ENCODE measurements around the gene NEMP2. TPM values are rescaled to one million over a fixed set of nuclear protein-coding genes. Genes with fewer than 3 reads are reported as not detected.

Gene NEMP2
- total RNA-seq, 1 donor from 2014 or later = 15.0 TPM

DNA sequence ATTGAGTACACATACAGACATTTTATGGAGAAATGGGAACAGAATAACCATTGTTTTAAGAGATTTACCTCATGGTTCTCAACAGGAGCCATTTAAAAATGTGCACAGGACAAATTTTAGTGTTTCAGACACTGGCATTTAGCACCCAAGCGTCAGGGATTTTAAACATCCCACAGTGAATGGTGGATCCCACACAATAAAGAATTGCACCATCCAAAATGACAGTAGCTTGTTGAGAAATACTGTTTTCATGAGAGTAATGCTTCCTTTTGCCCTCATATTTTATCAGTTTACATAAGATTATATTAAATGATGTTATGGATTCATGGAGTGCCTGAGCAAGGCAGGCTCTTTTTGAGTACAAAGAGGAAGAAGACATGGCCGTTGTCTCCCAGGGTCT, 72.3 kb downstream of the NEMP2 start:
- DNase-seq (ENCODE audit: low read depth) = no peak
- TF ChIP-seq, protein P1, sequence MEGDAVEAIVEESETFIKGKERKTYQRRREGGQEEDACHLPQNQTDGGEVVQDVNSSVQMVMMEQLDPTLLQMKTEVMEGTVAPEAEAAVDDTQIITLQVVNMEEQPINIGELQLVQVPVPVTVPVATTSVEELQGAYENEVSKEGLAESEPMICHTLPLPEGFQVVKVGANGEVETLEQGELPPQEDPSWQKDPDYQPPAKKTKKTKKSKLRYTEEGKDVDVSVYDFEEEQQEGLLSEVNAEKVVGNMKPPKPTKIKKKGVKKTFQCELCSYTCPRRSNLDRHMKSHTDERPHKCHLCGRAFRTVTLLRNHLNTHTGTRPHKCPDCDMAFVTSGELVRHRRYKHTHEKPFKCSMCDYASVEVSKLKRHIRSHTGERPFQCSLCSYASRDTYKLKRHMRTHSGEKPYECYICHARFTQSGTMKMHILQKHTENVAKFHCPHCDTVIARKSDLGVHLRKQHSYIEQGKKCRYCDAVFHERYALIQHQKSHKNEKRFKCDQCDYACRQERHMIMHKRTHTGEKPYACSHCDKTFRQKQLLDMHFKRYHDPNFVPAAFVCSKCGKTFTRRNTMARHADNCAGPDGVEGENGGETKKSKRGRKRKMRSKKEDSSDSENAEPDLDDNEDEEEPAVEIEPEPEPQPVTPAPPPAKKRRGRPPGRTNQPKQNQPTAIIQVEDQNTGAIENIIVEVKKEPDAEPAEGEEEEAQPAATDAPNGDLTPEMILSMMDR (conservative IDR thresholded peaks at IDR 0.05; ENCODE audit: low read depth, low read length) = no peak
- H3K4me3 ChIP-seq (ENCODE audit: low read depth, low read length) = no peak overlapping the region

DNA sequence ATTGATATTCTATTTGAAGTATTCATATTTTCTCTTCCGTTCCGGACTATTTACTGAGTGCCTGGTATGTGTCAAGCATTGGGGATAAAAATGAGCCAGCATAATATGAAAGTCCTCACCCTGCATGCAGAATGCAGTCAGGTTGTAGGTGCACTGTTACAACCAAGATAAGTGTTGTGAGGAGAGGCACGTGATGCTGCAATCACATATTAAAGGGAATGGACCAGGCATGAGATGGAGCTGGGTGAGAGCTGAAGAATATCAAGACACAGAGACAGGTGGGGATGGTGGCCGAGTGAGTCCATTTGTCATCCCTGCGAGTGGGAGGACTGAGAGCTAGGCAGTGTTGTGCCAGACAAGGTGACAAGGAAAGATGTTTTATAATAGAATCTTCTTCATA, 74.0 kb downstream of the NEMP2 start:
- DNase-seq (ENCODE audit: low read depth) = no peak
- H3K4me3 ChIP-seq (ENCODE audit: low read depth, low read length) = no peak overlapping the region
- TF ChIP-seq, protein P1 (conservative IDR thresholded peaks at IDR 0.05; ENCODE audit: low read depth, low read length) = no peak

DNA sequence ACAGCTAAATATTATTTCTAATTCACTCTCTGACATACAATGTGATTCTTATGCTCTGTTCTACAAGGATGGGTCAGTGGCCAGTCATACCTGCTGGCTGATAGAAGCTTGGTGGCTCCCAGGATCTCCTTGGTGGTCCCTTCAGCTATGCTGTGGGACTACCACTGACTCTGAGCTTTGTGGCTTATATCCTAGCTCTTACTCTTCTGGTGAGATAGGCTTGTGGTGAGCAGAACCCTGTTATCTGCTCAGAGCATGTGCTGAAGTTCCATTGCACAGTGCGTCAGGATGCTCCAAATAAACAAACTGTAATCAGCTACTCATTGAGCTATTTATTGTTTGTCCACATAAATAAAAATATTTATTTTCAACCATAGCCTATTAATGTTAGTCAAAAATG, 74.6 kb downstream of the NEMP2 start:
- no peak overlapping the region for H3K4me3 ChIP-seq (ENCODE audit: low read depth, low read length)
- DNase-seq (ENCODE audit: low read depth) = no peak
- TF ChIP-seq, protein P1 (conservative IDR thresholded peaks at IDR 0.05; ENCODE audit: low read depth, low read length) = no peak

DNA sequence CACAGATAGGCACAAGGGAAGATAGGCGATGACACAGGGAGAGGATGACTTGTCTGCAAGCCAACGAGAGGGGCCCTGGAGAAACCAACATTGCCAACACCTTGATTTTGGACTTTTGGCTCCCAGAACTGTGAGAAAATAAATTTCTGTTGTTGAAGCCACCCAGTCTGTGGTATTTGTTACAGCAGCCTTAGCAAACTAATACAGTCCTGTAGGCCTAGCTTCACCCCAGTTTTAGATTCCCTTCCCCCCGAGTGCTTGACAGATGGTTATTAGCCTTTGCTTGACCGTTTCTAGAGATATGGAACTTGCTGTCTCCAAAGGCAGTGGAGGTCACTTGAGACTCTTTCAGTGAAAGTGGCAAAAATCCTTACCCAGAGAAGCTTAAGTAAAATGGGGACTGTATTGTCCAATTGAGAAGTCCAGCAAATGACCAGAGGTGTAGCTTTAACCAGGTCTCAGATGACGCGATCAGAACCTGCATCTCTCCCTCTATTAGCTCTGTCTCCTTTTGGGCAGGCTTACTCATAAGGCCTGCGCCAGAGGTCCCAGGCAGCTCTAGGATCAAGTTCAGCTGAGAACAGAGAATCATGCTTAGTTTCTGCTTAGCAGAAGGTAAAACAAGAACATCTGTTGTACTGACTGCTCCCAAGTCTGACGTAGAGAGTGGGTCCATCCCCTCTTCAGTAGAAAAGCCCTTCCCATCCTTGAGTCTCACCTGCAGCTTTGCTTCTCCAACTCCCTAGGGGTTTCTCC, 76.0 kb downstream of the NEMP2 start:
- DNase-seq (ENCODE audit: low read depth) = no peak
- TF ChIP-seq, protein P1 (conservative IDR thresholded peaks at IDR 0.05; ENCODE audit: low read depth, low read length) = no peak

DNA sequence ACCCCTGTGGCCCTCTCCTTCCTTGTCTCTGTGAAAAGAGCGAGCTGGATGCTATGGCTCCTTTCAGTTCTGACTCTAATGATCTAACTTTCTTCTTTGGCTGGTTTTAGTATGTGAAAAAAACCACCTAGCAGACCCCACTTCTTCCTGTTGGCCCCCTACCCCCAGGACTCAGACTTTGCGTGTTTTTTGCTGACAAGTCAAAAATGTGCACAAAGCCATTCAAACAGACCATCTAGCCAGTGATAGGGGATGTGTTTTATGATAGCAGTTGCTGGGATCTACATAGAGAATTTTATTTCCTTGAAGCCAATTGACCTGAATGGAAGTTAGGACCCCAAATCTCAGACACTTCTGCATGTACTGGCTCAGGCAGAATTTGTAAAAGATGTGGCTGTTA, 77.3 kb downstream of the NEMP2 start:
- H3K4me3 ChIP-seq (ENCODE audit: low read depth, low read length) = no peak overlapping the region
- TF ChIP-seq, protein P1 (conservative IDR thresholded peaks at IDR 0.05; ENCODE audit: low read depth, low read length) = no peak
- DNase-seq (ENCODE audit: low read depth) = no peak

More for the DNA sequence above, 76.0 kb downstream of the NEMP2 start:
- no peak overlapping the region for H3K4me3 ChIP-seq (ENCODE audit: low read depth, low read length)

DNA sequence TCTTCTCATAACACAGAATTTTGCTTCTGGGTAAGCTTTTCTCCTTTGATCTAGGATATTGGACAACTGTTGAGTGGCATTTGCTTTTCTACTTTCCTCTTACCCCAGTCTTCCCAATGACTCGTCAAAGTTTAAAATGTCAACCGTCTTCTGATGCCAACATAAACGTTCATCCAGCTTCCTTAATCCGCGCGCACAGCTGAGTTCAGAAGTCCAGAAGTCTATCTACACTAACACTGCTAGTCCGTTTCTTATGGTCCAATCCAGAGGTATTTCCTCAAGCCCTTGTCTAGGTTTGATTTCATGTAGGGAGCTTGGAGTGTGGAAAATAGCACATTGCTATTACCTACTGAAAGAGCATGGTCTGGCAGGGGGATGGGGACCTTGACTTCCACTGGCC, 77.7 kb downstream of the NEMP2 start:
- H3K4me3 ChIP-seq (ENCODE audit: low read depth, low read length) = no peak overlapping the region
- TF ChIP-seq, protein P1 (conservative IDR thresholded peaks at IDR 0.05; ENCODE audit: low read depth, low read length) = no peak
- no peak for DNase-seq (ENCODE audit: low read depth)
